HG02852 (cell line): Measurements from ENCODE around the gene TAF13.
"Not testable (repeated sequence)": the region's sequence is repeated elsewhere in the genome, so short reads cannot be mapped to it uniquely, and the experiment has no call there.

Experiments used
- ATAC-seq: cut with Tn5 transposase; IDR thresholded peaks from one replicate; pipeline ENCODE4 v1.9.1; 2021; ENCODE audit warnings: mild to moderate bottlenecking, moderate library complexity; ENCODE audit not compliant: unreplicated experiment

The TAF13 gene

DNA sequence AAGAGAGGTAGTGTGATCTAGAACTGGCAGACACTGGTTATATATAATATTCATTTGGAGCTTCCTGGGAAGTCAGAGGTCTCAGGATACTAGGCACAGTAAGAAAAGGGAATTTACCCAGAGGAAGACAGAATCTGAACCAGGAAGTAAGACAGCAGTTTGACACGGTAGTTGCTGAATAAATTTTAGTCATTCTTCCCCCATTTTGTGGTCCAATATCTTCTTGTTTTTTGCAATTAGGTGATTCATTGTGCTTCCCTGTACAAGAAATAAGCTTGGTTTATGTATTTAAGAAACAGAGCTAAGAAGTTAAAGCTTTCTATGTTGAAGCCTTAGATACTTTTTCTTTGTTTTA, 16.0 kb upstream of the TAF13 start:
- no peak for ATAC-seq

- peak; percentile 53 for ATAC-seq
Measured at GRCh38 chr1:109091078-109091838, 15.5 kb upstream of the TAF13 start.

DNA sequence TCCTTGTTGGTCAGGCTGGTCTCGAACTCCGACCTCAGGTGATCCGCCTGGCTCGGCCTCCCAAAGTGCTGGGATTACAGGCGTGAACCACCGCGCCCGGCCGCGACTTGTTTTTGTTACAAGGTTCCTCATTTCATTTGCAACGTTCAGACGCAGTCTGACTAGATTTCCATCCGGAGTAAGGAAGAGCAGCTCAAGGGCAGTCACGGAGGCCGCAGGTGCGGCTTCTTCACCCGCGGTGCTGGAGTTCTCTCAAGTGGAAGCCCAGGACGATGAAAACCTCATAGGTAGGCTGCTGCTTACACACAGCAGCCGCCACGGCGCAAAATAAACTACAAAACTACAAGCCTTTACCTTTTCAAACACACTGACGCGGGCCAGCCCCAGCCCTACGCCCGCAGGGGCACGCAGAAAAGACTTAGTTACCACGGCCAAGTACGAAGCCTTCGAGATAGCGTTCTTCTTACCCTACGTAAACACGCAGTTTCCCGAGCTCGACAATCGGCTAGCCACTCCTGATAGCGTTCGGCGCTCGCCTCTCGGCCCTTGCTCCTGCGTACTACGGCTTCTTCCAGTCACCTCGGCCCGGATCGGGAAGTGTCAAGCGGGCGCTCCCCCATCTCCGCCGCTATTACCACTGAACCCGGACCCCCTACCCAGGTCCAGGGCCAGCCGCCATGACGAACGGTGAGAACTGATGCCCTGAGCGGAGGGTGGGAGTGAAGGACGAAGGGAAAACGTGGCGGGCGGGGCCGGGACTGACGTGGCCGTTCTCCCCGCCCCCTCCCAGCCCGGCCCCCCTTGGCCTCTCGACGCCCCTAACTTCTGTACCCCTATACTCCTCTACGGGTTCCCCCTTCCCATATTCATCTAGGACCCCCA, 14.6 kb upstream of the TAF13 start, which contains the start of gene TMEM167B:
Gene TMEM167B (plus strand): TSS at position 569 of the 882 bp plus-strand sequence. CDS start 109 bp downstream, at position 678.
- ATAC-seq = peak; percentile 93

DNA sequence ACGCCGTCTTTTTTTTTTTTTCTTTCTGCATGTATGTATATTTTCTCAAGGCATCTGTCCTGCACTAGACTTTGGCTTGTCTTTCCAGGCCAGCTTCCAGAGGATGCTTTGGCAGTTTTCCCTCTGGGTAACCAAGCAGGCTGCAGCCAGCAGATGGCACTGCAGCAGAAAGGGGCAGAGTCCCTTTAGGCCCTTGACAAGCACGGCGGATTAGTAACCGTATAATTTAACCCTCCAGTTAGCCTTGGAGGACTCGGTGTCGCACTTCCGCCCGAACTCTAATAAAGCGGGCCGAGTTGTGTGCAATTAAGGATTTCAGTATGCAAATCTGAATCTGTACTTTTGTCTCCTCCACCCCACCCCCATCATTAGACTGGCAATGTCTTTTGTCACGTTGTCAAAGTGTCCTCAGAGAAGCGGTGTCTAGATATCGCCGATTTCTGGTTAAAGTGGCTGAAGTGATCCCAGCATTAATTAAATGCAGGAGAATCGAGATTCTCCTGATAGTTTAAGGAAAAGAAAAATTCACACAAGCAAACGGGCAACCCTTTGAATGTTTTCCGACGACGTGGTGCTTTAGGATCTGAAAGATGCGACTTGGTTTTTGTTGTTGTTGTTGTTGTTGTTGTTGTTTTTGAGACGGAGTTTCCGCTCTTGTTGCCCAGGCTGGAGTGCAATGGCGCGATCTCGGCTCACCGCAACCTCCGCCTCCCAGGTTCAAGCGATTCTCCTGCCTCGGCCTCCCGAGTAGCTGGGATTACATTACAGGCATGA, 13.6 kb upstream of the TAF13 start:
- no peak for ATAC-seq

DNA sequence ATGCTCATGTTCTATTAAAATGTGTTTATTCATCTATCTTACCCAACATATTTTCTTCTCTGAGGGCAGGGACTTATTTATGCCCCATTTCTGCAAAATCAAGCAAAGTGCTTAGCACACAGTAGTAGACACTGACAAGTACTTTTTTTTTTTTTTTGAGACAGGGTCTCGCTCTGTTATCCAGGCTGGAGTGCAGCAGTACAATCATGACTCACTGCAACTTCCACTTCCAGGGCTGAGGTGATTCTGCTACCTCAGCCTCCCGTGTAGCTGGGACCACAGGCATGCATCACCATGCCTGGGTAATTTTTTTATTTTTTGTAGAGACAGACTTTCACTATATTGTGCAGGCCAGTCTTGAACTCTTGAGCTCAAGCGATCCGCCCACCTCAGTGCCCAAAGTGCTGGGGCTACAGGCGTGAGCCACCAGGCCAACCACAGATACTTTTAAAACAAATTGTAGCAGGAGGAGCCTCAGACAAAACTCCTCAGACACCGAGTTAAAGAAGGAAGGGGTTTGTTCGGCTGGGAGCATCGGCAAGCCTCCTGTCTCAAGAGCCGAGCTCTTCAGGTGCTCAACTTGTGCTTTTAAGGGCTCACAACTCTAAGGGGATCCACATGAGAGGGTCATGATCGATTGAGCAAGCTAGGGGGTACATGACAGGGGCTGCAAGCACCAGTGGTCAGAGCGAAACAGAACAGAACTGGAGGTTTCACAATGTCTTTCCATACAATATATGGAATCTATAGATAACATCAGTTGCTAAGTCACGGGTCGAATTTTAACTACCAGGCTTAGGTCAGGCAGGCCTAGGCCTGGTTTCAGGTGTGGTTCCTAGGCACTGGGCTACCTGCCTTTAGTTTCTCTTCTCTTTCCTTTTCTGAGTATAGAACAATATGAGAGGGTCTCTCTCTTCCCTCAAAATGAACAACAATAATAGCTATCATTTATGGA, 9.0 kb upstream of the TAF13 start:
- no peak for ATAC-seq

- ATAC-seq = no peak
Measured at GRCh38 chr1:109083923-109084322, 8.1 kb upstream of the TAF13 start.

DNA sequence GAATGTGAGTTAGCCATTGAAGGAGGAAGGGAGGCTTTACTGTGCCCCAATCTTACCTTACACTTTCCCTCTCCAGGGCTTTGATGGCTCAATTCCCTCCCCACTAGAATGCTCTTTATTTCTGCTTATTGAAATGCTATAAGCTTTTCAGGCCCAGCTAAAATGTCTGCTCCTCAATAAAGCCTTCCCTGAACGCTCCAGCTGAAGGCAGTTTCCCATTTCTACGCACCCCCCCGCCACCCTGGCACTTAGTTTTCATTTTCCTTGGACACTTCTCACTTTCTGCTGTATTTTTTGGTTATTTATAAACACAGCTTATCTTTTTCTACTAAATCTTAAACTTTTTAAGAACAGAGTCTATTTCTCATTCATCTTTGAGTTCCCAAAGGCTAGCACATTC, 7.7 kb upstream of the TAF13 start:
- no peak for ATAC-seq

- no peak for ATAC-seq
Measured at GRCh38 chr1:109080441-109081082, 4.8 kb upstream of the TAF13 start.

GRCh38 chr1:109079240-109079622, 3.4 kb upstream of the TAF13 start:
- no peak for ATAC-seq

DNA sequence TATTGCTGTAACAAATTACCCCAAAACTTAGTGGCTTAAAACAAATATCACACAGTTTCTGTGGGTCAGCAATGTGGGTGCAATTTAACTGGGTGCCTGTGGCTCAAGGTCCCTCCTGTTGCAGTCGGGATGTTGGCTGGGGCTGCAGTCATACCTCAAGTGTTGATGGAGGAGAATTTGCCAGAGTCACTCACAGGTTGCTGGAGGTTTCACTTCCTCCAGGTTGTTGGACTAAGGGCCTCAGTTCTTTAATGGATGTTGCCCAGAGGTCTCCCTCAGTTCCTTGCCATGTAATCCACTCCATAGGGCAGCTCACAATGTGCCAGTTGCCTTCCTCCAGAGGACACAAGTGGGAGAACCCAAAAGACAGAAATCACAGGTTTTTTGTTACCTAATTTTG, 2.5 kb upstream of the TAF13 start:
- no peak for ATAC-seq

GRCh38 chr1:109069294-109069693, 6.5 kb downstream of the TAF13 start:
- no peak for ATAC-seq

DNA sequence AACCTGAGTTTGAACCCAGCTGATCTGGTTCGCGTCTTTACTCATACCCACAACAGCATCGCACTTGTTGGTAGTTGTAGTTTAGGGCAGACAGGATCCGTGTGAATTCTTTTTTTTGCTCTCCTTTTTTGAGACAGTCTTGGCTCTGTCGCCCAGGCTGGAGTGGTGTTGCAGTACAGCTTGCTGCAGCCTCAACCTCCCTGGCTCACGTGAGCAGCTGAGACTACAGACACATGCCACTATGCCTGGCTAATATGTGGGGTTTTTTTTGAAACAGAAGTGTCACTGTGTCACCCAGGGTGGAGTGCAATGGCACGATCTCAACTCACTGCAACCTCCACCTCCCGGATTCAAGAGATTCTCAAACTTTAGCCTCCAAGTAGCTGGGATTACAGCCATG, 7.9 kb downstream of the TAF13 start:
- ATAC-seq = no peak

- no peak for ATAC-seq
Measured at GRCh38 chr1:109065137-109065536, 10.7 kb downstream of the TAF13 start.

DNA sequence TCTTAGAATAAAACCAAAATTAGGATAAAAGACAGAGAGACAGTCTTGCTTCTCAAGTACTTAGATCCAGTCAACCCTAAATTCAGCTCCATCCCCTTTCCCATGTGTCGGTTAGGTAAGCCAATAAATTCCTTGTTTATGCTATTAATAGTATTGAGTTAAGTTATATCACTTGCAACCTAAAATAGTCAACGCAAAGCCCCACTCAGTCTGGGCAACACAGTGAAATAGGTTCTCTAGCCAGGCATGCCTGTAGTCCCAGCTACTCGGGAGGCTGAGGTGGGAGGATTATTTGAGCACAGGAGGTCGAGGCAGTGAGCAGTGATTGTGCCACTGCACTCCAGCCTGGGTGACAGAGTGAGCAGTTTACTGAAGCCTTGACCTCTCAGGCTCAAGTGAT, 14.6 kb downstream of the TAF13 start:
- no peak for ATAC-seq

GRCh38 chr1:109060707-109061106, 15.1 kb downstream of the TAF13 start:
- ATAC-seq = no peak

GRCh38 chr1:109059026-109059425, 16.8 kb downstream of the TAF13 start:
- no peak for ATAC-seq

DNA sequence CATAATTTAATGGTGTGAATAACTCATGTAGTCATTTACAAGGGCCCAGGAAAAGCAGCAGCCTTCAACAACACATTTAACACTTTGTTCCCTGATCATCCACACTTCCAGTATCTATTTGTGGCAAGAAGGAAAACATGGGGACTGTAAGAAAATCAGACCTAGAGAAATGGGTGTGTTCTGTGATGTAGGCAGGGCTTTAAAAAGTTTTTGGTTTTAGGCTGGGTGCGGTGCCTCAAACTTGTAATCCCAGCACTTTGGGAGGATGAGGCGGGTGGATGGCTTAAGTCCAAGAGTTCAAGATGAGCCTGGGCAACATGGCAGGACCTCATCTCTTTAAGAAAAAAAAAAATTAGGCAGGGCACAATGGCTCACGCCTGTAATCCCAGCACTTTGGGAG, 19.7 kb downstream of the TAF13 start:
- no peak for ATAC-seq

DNA sequence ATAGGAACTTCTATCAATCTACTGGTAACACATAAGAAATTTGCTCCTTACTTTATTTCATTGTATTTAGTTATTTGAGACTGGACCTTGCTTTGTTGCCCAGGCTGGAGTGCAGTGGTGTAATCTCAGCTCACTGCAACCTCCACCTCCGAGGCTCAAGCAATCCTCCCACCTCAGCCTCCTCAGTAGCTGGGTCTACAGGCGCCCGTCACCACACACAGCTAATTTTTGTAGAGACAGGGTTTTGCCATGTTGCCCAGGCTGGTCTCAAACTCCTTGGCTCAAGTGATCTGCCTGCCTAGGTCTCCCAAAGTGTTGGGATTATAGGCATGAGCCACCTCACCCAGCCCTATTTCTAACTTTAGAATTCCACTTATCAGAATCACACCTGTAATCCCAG, 23.7 kb downstream of the TAF13 start:
- not testable (repeated sequence) for ATAC-seq

GRCh38 chr1:109050228-109050995, 25.4 kb downstream of the TAF13 start:
- ATAC-seq = no peak
